Stimulated activated CD8-positive, alpha-beta memory T cell treated with anti-CD3 and anti-CD28 coated beads, Interleukin-2, amount 100 ng/mL, for 48 hours (primary cell): ENCODE results near the gene CAMKK1.

ENCODE experiments used
- DNase-seq, 2 donors: peaks; one replicate each; pipeline ENCODE4 v3.0.0-alpha.2; 2020; ENCODE audit warnings: low read depth in 2 of 2

Gene CAMKK1

DNA sequence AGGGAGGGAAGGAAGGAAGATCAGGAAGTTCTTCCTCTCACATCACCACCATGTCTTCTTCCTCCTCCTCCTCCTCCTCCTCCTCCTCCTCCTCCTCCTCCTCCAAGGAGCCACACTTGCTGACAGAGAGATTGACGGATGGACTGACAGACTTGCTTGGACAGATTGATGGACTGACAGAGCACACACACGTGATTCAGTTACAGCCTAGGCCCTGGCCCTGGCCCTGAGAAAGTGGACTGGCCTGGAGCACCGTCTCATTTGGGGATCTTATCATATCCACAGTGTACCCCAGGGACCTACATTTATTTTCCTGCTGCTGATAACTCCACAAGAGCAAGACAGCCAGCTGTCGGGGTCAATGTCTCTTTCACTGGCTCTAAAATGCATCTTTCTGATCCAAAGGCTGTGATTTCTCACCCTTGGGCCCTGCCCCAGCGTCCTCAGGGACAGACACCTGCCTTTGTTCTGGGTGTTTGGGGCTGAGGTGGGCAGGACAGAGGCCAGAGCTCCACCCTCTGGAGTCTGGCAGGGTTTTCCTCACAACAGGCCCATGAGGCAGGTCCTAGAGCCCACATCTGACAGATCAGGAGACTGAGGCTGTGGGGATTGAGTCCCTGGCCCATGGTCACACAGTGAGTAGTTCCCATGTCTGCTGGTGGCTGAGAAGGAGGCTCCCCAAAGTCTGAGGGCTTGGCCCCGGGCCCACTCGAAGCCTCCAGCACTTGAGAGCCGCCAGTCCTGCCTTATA, 25.7 kb upstream of the CAMKK1 start:
- no peak for DNase-seq

DNA sequence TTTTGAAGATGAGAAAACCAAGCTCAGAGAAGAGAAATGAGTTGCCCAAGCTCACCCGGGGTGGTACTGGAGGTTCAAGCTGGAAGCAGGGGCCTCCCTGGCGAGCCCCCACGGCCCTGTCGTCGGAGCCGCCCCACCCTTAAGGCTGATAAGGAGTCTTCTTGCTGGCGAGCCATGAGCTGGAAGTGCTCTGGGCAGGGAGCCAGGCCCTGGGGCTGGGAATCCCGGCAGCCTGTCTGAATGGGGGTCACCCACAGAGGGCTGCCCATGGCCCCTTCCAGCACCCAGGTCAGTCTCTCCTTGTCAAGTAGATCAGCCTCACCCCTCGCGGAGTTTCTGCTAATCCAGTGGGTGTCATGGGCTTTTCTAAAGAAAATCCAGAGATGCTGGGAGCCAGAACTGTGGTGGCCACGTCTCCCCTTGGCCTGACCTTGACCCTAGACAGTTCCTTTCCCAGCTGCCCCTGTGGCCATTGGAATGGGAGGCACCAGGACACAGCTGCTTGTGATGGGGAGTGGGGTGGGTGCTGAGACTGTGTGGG, 24.6 kb upstream of the CAMKK1 start:
- no peak for DNase-seq

DNA sequence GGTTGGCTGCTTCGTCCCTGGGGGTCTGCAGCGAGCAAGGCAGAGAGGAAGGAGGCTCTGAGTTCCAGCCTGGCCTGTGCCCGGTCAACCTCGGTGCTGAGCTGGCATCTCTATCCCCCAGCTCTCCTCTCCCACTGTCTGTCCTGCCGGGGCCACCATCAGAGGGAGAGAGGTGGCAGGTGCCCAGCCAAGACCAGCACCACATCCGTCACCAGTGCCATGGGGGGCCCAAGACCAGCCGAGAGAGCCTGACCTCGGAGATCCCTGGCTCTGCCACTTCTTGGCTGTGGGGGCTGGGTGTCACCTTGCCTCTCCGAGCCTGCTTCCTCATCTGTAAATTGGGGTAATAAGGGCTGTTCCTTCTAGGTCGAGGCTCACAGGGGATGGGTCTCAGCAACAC, 24.0 kb upstream of the CAMKK1 start:
- no peak for DNase-seq

DNA sequence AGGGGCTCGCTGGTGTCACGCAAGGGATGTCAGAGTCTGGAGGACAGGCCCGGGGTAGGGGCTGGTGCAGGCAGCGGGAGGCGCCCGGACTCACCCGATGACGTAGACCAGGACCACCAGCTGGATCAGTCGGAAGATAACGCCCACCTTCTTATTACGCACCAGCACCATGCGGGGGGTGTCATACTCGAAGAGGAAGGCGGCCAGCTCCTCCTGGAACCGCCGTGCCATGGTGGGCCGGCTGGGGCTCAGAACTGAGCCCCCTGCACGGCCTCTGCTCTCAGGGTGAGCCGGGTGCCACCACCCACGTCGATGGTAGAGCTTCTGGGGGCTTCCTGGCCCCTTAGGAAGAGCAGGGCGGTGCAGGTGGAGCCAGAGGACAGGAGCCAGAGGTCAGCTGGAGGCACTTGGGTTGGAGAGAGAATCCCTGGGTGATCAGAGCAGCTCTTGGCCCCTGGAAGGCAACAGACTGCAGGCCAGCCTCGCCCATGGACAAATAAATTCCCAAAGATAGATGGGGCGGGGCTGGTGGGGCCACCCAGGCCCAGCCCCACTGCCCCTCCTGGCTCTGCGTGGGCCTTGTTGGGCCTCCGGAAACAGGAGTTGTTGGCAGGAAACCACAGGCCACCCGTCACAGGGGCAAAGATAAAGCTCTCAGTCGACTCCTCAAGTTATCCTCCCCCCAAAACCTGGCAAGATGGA, 23.3 kb upstream of the CAMKK1 start, which contains the start of gene P2RX1:
TSS of gene P2RX1 (minus strand) at position 471 of the 702 bp plus-strand sequence. CDS start at position 231, 240 bp downstream.
- DNase-seq: peak in 1 of 2 donors; percentile 32

DNA sequence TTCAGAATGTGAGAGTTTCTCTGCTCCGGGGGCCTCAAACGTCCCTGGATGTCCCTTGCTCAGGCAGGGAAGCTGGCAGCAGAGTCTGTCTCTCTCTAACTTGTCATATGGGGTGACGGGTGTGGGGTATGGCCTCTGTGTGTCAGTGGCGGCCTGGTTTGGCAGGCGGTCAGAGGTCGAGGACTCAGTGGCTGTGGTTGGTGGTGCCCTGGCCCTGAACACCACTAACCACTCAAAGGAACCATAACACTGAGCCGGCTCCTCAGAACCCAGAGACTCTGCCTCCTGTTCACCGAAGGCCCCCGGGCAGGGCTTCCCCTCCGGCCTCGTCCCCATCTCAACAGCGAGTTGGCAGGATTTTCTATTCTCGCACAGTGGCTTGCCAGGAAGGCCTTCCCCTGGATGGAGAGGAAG, 22.7 kb upstream of the CAMKK1 start:
- DNase-seq: no peak

DNA sequence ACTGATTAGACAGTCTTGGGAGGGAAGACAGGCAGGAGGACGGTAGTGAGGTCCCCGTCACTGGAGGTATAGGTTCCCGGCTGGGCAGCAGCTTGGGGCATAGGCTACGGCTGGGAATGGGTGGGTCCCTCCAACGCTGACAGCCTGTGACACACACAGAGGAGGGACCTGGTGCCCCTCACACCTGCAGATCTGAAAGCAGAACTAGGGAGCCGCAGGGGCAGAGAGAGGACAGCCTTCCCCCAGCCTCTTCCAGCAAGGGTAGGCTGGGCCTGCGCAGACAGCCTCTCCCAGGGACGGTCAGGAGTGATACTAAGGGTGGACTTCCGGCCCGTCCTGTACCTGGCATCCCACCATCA, 21.4 kb upstream of the CAMKK1 start:
- DNase-seq: no peak

DNA sequence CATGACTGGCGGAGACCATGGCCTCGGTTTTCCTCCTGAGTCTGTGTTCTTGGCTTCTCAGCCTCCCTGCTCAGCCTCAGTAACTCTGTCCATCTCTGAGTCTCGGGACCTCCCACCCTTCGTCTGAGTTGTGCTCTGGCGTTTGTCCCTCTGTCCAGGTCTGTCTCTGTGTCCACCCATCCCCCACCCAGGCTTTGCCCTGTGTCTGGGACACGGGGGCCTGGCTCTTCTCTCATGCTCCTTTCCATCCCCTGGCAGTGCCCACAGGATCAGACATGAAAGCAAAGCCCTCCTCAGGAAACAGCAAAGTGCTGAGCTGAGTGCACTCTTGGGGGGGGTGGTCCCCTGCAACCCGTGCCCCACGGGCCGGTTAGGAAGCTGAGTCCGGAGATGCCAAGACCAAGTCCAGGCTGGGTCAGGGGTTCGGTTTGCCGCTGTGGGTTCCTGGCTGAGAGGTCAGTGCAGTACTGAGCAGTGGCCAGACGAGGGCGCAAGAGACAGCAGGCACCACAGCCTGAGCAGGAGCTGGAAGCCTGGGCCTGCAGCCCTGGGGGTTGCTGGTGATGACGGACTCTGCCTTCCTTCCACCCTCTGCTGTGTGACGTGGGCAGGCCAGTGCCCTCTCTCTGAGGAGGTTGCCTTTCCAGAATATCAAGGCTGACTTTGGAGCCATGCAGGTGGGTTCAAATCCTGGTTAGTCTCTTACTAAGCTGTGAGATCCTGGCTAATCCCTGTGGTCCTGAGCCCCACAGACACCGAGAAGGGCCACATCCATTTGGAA, 20.9 kb upstream of the CAMKK1 start:
- peak; percentile 68 to 78 for DNase-seq

DNA sequence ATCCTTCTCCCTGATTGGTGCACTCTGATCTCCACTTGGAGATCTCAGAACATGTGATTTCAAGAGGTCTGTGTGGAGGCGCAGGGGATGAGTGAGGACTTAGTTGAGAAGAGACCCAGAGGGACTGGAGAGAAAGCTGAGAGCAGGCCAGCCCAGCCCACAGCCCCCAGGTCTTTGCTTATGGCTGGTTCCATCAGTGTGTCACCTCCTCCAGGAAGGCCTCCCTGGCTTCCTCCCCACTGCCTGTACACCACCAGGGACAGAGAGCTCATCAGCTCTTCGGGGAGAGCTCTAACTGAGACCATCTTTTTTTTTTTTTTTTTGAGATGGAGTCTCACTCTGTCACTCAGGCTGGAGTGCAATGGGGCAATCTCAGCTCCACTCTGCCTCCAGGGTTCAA, 20.0 kb upstream of the CAMKK1 start:
- DNase-seq: no peak

DNA sequence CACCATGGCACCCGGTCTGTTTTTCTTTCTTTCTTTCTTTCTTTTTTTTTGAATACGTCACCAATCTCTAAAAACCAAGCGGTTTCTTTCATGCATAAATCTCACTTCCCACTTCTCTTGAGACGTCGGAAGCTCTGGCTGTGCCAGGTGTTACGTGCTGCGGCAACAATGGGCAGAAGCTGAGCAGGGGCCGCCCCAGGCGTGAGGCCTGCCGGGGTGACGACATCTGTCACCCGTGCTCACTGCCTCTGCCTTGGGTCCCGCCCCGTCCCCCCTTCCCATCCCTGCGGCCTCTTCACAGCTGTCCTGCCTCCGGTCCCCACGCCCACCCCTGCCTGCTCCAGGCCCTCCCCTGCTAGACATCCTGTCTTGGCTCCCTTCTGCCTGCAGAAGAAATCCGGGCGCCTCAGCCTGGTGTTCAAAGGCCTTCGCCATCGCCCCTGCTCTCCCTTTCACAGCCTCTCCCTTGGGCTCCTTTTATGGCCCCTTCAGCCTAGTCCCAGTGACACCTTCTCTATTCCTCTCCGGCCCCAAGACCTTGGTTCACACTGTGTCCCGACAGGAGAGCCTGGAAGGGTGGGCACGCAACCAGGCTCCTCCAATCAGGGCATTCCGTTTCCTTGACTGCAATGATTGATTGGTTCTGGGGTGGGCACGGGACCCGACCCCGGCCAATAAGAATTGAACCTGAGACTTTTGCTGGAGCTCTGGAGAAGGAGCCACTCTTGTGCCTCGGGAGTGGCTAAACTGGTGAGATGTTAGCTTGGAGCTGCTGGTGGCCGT, 18.6 kb upstream of the CAMKK1 start:
- DNase-seq: peak; percentile 44 to 56

DNA sequence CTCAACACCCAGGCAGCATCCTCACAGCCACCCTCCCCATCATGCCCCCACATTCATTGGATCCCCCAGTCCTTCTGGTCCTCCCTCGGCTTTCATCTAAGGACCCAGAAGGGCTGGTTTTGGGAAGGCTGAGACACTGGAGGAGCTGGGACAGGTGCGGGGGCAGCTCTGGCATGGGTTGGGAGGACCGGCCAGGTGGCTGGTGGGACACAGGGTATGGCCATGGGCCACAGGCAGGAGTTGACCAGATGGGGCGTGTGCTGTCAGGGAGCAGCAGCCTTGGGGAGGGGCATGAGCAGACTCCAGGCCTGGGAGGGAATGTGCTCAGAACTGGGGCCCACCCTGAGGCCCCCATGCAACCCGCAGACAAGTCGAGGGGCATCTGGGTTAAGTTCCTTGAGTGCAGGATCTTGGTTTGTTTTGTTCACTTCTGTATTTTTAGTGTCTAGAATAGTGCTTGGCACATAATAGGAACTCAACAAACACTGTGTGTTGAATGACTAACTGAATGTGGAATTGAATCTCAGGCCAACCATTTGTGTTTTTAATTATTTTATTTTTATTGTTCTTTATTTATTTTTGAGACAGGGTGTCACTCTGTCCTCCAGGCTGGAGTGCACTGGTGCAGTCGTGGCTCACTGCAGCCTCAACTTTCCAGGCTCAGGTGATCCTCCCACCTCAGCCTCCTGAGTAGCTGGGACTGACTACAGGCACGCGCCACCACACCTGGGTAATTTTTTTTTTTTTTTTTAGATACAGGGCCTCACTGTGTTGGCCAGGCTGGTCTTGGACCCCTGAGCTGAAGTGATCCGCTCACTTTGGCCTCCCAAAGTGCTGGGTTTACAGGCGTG, 17.8 kb upstream of the CAMKK1 start:
- no peak for DNase-seq

DNA sequence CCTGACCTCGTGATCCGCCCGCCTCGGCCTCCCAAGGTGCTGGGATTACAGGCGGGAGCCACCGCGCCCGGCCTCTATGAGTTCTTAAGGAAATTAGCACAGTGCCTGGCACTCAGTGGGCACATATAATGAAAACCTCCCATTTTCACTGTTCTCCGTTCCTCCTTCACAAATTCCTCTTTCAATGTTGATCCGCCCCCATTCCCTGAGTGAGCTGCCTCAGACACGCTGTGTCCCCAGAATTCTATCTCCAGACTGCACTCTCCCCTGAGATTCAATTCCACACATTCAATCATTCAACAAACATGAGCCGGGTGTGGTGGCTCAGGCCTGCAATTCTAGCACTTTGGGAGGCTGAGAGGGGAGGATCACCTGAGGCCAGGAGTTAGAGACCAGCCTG, 16.4 kb upstream of the CAMKK1 start:
- DNase-seq: no peak

DNA sequence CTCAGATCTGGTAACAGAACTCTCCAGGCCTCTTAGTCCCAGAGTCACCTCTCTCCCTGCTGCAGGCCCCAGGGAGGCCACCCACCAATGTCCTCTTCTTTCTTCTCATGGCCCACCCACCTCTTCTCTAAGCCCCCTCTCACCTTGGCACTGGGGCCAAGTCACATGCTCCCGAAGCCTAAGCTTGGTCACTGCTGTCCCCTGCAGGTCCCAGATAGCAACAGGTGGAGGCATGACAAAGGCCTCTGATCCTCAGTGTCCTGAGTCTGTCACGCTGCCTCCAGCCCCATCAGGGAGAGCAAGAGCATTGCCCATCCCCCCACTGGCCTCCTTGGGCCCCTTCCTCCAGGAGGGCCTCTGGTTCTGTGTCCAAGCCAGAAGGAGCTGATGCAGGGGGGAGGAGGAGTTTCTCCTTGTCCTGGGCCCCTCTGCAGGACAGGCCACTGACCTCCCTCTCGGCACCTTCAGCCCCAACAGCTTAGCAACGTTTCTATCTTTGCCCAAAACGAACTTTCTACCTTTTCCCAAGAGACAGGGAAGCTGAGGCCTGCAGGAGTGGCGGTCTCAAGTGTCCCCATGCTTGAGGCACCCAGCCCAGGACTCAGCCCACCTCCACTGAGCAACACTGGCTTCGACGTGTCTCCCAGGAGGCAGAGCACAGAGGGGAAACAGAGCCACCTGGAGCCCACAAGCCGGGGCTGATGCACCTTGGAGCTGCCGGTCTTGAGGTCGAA, 14.8 kb upstream of the CAMKK1 start:
- DNase-seq: no peak

DNA sequence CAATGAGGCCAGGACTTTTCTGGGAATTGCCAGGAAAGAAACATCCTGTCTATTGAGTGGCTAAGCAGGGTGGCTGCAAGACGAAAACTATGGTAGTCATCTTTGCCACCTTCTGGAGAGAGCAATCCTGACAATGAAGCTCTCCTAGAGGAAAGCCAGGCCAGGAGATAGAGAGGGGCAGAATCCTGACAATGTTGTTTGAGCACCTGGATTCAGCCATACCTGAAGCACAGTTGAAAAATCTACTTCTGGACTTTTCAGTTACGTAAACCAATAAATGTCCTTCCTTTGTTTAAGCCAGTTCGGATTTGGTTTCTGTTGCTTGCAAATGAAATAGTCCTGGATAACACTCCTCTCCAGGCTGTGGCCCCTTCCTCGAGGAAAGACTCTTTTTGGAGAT, 14.0 kb upstream of the CAMKK1 start:
- no peak for DNase-seq

DNA sequence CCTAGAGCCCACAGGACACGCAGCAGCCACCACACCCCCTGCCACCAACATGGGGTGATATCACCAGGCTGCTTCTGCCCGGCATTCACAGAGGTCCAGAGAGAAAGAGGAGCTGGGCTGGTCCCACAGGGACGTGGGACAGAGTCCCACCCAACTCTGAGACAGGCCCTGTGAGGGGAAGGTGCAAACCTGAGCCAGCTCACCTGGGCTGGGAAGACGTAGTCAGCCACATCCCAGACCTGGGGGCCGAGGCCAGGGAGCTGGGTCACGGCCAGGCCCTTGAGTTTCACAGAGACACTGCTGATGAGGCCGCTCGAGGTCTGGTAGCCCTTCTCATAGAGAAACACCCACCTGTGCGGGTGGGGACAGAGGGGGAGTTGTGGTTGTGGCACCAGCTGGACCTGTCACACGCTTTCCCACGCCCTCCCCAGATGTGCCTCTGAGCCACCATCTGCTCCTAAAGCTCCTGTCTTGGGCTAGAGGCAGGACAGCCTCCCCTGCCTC, 12.2 kb upstream of the CAMKK1 start:
- no peak for DNase-seq

DNA sequence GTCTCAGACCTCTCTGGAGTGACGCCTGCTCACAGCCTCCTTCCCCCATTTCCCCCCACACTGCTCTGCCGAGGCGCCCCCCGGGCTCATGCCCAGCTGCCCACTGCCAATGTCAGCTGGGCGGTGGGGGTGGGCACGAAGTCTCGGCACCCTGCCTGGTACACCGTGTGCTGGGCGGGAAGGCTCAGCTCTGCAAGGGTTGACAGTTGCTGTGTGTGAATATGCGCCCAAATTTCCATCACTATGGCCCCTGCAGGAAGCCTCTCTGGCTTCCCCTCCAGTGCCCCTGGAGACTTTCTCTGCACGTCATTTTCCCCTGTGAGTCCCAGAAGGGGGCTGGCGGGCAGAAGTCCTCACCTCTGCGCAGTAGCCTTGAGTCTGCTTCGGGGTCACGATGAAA, 11.6 kb upstream of the CAMKK1 start:
- DNase-seq: no peak

DNA sequence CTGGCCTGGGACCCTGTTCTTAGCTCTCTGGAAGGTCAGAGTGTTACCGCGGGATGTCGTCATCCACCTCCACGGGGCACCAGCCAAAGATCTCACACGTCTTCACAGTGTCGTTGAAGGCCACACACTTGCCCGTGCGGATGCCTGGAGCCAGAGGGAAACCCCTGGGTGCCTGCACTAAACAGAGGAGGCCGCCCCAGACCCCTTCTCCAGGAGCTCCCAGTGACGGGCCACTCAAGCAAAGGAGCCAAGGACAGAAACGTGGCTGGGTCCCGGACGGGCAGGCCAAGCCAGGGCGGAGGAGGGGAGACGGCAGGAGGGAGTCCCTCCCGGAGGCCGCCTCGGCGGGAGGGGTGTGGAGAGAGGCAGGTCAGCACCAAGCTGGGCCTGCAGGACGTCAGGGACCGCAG, 11.0 kb upstream of the CAMKK1 start:
- DNase-seq: no peak

DNA sequence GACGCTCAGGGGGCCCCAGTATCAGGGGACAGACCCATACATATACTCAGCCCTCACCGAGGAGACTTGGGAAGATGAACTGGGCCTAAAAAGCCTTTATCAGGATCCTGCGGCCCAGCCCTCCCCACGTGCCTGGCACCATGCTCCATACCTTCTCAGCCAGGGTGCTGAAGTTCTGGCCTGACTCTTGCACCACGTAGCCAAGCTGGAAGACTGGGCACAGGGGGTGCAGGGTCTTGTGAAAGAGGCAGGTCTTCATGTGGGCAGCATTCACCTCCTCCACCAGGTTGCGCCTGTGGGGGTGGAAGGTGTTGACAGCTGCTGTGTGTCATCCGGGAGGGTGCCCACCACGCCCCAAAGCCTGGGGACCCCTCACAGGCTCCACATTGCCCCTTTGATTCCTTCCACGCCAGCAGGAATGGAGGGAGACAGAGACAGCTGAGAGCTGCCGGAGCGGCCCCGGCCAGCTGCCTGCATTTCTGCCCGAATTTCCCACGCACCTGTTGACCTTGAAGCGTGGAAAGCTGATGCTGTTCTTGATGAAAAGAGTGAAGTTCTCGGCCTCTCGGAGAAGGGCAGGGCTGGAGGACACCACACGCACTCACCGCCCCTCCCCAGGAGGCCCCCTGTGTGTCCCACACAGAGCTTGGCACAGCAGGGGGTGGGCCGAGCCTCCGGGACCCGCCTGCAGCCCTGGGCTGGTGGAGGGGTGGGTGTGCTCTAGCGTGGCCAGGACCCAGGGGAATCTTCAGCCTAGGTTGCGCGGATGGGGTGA, 10.4 kb upstream of the CAMKK1 start:
- DNase-seq: no peak

DNA sequence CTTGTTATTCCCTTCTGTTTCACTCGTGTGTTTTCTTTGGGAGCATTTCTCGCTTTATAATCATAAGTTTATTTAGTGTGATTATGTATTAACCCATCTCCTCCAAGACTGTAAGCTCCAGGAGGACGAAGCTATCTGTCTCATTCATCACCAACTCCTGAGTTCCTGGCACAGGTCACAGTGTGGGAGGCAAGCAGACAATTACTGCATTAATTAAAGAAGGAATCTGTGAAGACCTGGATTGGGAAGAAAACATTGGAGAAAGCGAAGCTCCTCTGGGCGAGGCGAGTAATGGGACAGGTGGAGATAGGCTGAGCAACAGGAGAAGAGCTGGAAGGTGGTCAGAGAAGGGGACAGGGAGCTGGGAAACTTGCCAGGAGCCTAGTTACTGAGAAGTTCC, 7.8 kb upstream of the CAMKK1 start:
- no peak for DNase-seq

DNA sequence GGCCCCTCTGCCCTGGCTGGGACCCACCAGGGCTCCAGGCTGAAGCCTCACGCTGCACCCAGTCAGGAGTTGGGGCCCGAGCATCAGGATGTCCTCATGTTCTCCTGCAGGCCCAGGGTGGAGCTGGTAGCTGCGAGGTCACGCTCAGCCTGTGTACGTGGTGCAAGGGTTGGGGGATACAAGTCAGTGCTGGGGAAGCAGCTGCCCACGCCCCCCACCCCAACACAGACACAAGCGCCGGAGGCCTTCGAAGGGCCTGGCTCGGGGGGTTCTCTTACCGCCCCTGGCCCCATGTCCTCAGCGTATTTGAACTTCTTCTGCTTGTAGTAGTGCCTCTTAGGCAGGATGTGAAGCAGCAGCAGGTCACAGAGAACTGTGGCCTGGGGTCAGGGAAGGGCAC, 4.9 kb upstream of the CAMKK1 start:
- DNase-seq: no peak
